GM21723 (cell line): ENCODE results near the gene KCNS1.
"Not testable (repeated sequence)": the region's sequence is repeated elsewhere in the genome, so short reads cannot be mapped to it uniquely, and the experiment has no call there.

Experiments used
- ATAC-seq: cut with Tn5 transposase; IDR thresholded peaks from one replicate; pipeline ENCODE4 v1.9.1; 2021; ENCODE audit warnings: mild to moderate bottlenecking, moderate library complexity; ENCODE audit not compliant: unreplicated experiment

KCNS1 gene

GRCh38 chr20:45083127-45083526, 17.8 kb downstream of the KCNS1 start:
- no peak for ATAC-seq

GRCh38 chr20:45082468-45082867, 18.5 kb downstream of the KCNS1 start:
- ATAC-seq, result no peak

GRCh38 chr20:45080867-45081624, 19.9 kb downstream of the KCNS1 start:
- ATAC-seq, result no peak

GRCh38 chr20:45077559-45077958, 23.4 kb downstream of the KCNS1 start:
- ATAC-seq, result no peak

- ATAC-seq, result no peak
These were observed 27.7 kb downstream of the KCNS1 start for GRCh38 chr20:45073221-45073620.

GRCh38 chr20:45072066-45072465, 28.9 kb downstream of the KCNS1 start:
- ATAC-seq, result no peak

GRCh38 chr20:45070932-45071632, 29.8 kb downstream of the KCNS1 start:
- ATAC-seq, result no peak

- no peak for ATAC-seq
These were observed 31.7 kb downstream of the KCNS1 start for GRCh38 chr20:45069261-45069660.

- ATAC-seq, result no peak
These were observed 33.4 kb downstream of the KCNS1 start for GRCh38 chr20:45067558-45067957.

- no peak for ATAC-seq
These were observed 33.8 kb downstream of the KCNS1 start for GRCh38 chr20:45067087-45067486.

- no peak for ATAC-seq
These were observed 34.6 kb downstream of the KCNS1 start for GRCh38 chr20:45066372-45066771.

GRCh38 chr20:45064812-45065211, 36.1 kb downstream of the KCNS1 start:
- ATAC-seq, result no peak

- not testable (repeated sequence) for ATAC-seq
These were observed 37.8 kb downstream of the KCNS1 start for GRCh38 chr20:45063107-45063506.

- no peak for ATAC-seq
These were observed 39.7 kb downstream of the KCNS1 start for GRCh38 chr20:45061244-45061643.

GRCh38 chr20:45060294-45060693, 40.6 kb downstream of the KCNS1 start:
- ATAC-seq, result no peak

GRCh38 chr20:45059022-45059728, 41.8 kb downstream of the KCNS1 start:
- no peak for ATAC-seq

- no peak for ATAC-seq
These were observed 42.6 kb downstream of the KCNS1 start for GRCh38 chr20:45058168-45058850.

GRCh38 chr20:45056473-45057173, 44.3 kb downstream of the KCNS1 start:
- no peak for ATAC-seq

- no peak for ATAC-seq
These were observed 45.9 kb downstream of the KCNS1 start for GRCh38 chr20:45055056-45055455.
